Ovary (tissue), 3 donors: ENCODE data around the gene RABL3.
"Not testable (repeated sequence)": the region's sequence is repeated elsewhere in the genome, so short reads cannot be mapped to it uniquely, and the experiment has no call there.

ENCODE experiments used
- CTCF ChIP-seq, 3 donors: fragments of 450-650 bp in 2 of 3; fragments of 200-600 bp in 1 of 3; IDR thresholded peaks; one replicate each; pipeline versions ENCODE4 v1.5.1 to v1.8.0; 2016 to 2022; ENCODE audit warnings: antibody characterized with exemption in 3 of 3, mild to moderate bottlenecking in 1 of 3
- EP300 ChIP-seq: sonication (generic); formaldehyde crosslinking; IDR thresholded peaks from one replicate; pipeline ENCODE4 v1.6.1; 2017; ENCODE audit warnings: antibody characterized with exemption
- POLR2A ChIP-seq: fragments of 450-650 bp; IDR thresholded peaks from one replicate; pipeline ENCODE4 v1.6.1; 2017; ENCODE audit warnings: antibody characterized with exemption, mild to moderate bottlenecking, moderate library complexity
- donor health status: DM: no; HTN: no; CAD: no.

- TF ChIP-seq EP300; CTCF (IDR thresholded peaks at IDR 0.05); POLR2A: not testable (repeated sequence)
Observed at GRCh38 chr3:120638820-120639219, 103.5 kb downstream of the RABL3 start.
